Epithelial cell of proximal tubule (primary cell): ENCODE data around the gene VN1R4. TPM values are rescaled to one million over a fixed set of nuclear protein-coding genes. Genes with fewer than 3 reads are reported as not detected.
"Not testable (repeated sequence)": the region's sequence is repeated elsewhere in the genome, so short reads cannot be mapped to it uniquely, and the experiment has no call there.

Experiments
- DNase-seq: peaks from one replicate; pipeline ENCODE4 v3.0.0-alpha.2; 2011; ENCODE audit warnings: low read depth
- H3K4me3 ChIP-seq: 2 replicates; pipeline ENCODE4 v1.5.1; 2011; ENCODE audit warnings: low read depth, mild to moderate bottlenecking, low read length
- CTCF ChIP-seq: conservative IDR thresholded peaks from 2 replicates; pipeline ENCODE4 v1.5.1; 2012; ENCODE audit warnings: low read depth, mild to moderate bottlenecking, low read length
- total RNA-seq: library from RNA; depleted of rRNA; stranded (reverse); fragments of >200 nt; gene quantifications from 2 replicates; pipeline ENCODE4 v1.2.3, GENCODE V29; 2015

VN1R4 gene
- total RNA-seq, 1 donor from 2014 or later = not detected

- no peak for TF ChIP-seq CTCF
- no peak overlapping the region for H3K4me3 ChIP-seq
Measured at GRCh38 chr19:53237114-53237777, 30.3 kb downstream of the VN1R4 start.

GRCh38 chr19:53224606-53225005 lies 42.9 kb downstream of the VN1R4 start:
- no peak for TF ChIP-seq CTCF
- no peak for DNase-seq
- H3K4me3 ChIP-seq = no peak overlapping the region

More at GRCh38 chr19:53237114-53237777, 30.3 kb downstream of the VN1R4 start:
- no peak for DNase-seq

GRCh38 chr19:53222716-53223115 lies 44.8 kb downstream of the VN1R4 start:
- not testable (repeated sequence) for DNase-seq, H3K4me3 ChIP-seq

Other genes starting within 250 kb of the VN1R4 start
- not detected in 2 replicates for gene ERVV-2, start 223.0 kb downstream of the VN1R4 start, total RNA-seq
- 5.5 and 9.6 TPM in 2 replicates for gene ZNF160, start 164.3 kb downstream of the VN1R4 start, total RNA-seq
- gene ZNF415, start 134.8 kb downstream of the VN1R4 start, total RNA-seq = 2.2 and 3.1 TPM in 2 replicates
- 4.3 and 8.8 TPM in 2 replicates for gene ZNF347, start 108.7 kb downstream of the VN1R4 start, total RNA-seq
- gene ZNF665, start 74.4 kb downstream of the VN1R4 start, total RNA-seq = 2.2 and 10.8 TPM in 2 replicates
- gene ZNF677, start 12.8 kb downstream of the VN1R4 start, total RNA-seq = 8.5 and 25.3 TPM in 2 replicates
- gene VN1R2, start 9.4 kb downstream of the VN1R4 start, total RNA-seq = not detected in 2 replicates
- 4.5 and 4.6 TPM in 2 replicates for gene ZNF845, start 66.0 kb upstream of the VN1R4 start, total RNA-seq
- 5.6 and 16.3 TPM in 2 replicates for gene ZNF525, start 98.0 kb upstream of the VN1R4 start, total RNA-seq
- gene ZNF765, start 127.4 kb upstream of the VN1R4 start, total RNA-seq = 5.1 and 5.5 TPM in 2 replicates
- gene ZNF761, start 164.3 kb upstream of the VN1R4 start, total RNA-seq = 4.4 and 6.1 TPM in 2 replicates
- gene ZNF813, start 200.0 kb upstream of the VN1R4 start, total RNA-seq = 2.6 and 4.6 TPM in 2 replicates